Keratinocyte (primary cell): Measurements from ENCODE around the gene TCF7.

Source experiments
- CTCF ChIP-seq, 3 experiments: IDR thresholded peaks in 1 of 3; conservative IDR thresholded peaks in 1 of 3; optimal IDR thresholded peaks in 1 of 3; 2 replicates in 2 of 3; 3 replicates in 1 of 3; pipeline versions ENCODE3 to v1.5.1; 2011; ENCODE audit warnings: low read length in 3 of 3, mild to moderate bottlenecking in 3 of 3, moderate library complexity in 2 of 3, control low read depth in 1 of 3, inconsistent platforms in 1 of 3; ENCODE audit not compliant: insufficient read depth in 2 of 3; ENCODE audit errors: extremely low read depth in 1 of 3
- EZH2 ChIP-seq: IDR thresholded peaks from one replicate; pipeline ENCODE4 v1.6.1; 2012; ENCODE audit warnings: inconsistent platforms, mild to moderate bottlenecking, low read length, moderate library complexity

- no peak for TF ChIP-seq EZH2
- TF ChIP-seq CTCF (optimal IDR thresholded peaks at IDR 0.05 in 1 of 3, IDR thresholded peaks at IDR 0.05 in 1 of 3, conservative IDR thresholded peaks at IDR 0.05 in 1 of 3; ENCODE audit: extremely low read depth in 1 of 3, insufficient read depth in 2 of 3, low read length in 3 of 3) = no peak
These were observed 28.1 kb upstream of the TCF7 start for GRCh38 chr5:134086225-134086942.
